Colonic mucosa (tissue), 4 donors: ENCODE measurements around the gene RPTOR. TPM values are rescaled to one million over a fixed set of nuclear protein-coding genes. Genes with fewer than 3 reads are reported as not detected.

ENCODE experiments used
- DNase-seq: peaks from one replicate; pipeline ENCODE4 v3.0.0-alpha.2; 2020
- H3K27ac ChIP-seq: fragments of 200-600 bp; one replicate; pipeline ENCODE4 v1.8.0; 2021
- H3K27me3 ChIP-seq: fragments of 200-600 bp; one replicate; pipeline ENCODE4 v1.8.0; 2021
- H3K36me3 ChIP-seq: fragments of 200-600 bp; one replicate; pipeline ENCODE4 v1.8.0; 2021
- H3K4me1 ChIP-seq: fragments of 200-600 bp; one replicate; pipeline ENCODE4 v1.8.0; 2021; ENCODE audit warnings: mild to moderate bottlenecking
- H3K4me3 ChIP-seq: fragments of 200-600 bp; one replicate; pipeline ENCODE4 v1.8.0; 2021
- H3K9ac ChIP-seq, 2 donors: one replicate each; pipeline ENCODE4 v1.7.0; 2013; ENCODE audit warnings: control low read depth in 2 of 2, low read depth in 2 of 2, low read length in 2 of 2
- H3K9me3 ChIP-seq: fragments of 200-600 bp; one replicate; pipeline ENCODE4 v1.8.0; 2021
- intact Hi-C: fragments of 100-400 bp; cut with DNase I; formaldehyde crosslinking; loops from one replicate; pipeline ENCODE4 v1.14.1; 2022
- total RNA-seq, 2 donors: library from RNA; stranded (reverse); fragmentation: NEBNext Ultra II Directional in 1 of 2; extraction: Animal tissue kit (Norgen Biotek cat#: 25700) in 1 of 2; gene quantifications; one replicate each; pipeline ENCODE4 v1.2.1, GENCODE V29; 2021
- TF ChIP-seq, protein P1 (sequence below): fragments of 200-600 bp; IDR thresholded peaks from one replicate; pipeline ENCODE4 v1.8.0; 2022; ENCODE audit warnings: antibody characterized with exemption, mild to moderate bottlenecking
- donor health status: healthy.
- donor health status: DM: no; HTN: no; CAD: no.
- donor health status: DM: no; HTN: no; CAD: no.

The RPTOR gene
- total RNA-seq, 2 donors from 2014 or later, result 21.2 to 39.6 TPM

DNA sequence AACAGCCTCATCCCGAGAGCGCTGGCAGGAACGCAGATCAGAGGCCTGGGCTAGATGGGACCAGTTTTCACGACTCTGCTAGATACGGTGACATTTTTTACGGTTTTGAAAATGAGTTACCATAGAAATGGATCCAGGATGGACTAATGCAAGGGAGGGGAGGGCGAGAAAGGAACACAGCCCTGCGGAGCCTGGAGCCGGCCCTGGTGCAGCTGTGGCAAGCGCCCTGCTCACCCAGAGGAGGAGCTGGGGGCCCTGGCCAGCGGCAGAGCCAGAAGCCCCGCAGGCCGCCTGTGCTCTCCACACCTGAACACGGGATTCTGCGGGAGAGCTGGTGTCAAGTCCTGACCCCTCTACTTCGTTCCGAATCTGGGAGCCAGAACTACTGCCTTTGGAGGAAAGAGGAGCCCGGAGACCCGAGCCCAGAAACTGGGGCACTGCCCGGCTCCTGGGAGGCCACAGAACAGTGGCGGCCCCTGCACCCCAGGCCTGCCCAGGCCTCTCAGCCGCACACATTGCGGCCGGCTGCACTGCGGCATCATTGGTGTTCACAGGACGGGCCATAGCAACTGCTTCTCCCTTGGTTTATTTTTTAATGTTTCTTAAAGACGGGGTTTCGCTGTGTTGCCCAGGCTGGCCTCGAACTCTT, 358.4 kb downstream of the RPTOR start:
- no peak for DNase-seq
- H3K27ac ChIP-seq, result no peak overlapping the region
- H3K36me3 ChIP-seq, result no peaks in the 10 kb centered on the region
- no peak overlapping the region for H3K4me3 ChIP-seq
- H3K4me1 ChIP-seq, result no peaks in the 10 kb centered on the region
- no peaks in the 10 kb centered on the region for H3K27me3 ChIP-seq
- intact Hi-C loops, result no loop called here
- TF ChIP-seq, protein P1, sequence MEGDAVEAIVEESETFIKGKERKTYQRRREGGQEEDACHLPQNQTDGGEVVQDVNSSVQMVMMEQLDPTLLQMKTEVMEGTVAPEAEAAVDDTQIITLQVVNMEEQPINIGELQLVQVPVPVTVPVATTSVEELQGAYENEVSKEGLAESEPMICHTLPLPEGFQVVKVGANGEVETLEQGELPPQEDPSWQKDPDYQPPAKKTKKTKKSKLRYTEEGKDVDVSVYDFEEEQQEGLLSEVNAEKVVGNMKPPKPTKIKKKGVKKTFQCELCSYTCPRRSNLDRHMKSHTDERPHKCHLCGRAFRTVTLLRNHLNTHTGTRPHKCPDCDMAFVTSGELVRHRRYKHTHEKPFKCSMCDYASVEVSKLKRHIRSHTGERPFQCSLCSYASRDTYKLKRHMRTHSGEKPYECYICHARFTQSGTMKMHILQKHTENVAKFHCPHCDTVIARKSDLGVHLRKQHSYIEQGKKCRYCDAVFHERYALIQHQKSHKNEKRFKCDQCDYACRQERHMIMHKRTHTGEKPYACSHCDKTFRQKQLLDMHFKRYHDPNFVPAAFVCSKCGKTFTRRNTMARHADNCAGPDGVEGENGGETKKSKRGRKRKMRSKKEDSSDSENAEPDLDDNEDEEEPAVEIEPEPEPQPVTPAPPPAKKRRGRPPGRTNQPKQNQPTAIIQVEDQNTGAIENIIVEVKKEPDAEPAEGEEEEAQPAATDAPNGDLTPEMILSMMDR, result no peak
- no peaks in the 10 kb centered on the region for H3K9me3 ChIP-seq
- H3K9ac ChIP-seq, result no peak overlapping the region

DNA sequence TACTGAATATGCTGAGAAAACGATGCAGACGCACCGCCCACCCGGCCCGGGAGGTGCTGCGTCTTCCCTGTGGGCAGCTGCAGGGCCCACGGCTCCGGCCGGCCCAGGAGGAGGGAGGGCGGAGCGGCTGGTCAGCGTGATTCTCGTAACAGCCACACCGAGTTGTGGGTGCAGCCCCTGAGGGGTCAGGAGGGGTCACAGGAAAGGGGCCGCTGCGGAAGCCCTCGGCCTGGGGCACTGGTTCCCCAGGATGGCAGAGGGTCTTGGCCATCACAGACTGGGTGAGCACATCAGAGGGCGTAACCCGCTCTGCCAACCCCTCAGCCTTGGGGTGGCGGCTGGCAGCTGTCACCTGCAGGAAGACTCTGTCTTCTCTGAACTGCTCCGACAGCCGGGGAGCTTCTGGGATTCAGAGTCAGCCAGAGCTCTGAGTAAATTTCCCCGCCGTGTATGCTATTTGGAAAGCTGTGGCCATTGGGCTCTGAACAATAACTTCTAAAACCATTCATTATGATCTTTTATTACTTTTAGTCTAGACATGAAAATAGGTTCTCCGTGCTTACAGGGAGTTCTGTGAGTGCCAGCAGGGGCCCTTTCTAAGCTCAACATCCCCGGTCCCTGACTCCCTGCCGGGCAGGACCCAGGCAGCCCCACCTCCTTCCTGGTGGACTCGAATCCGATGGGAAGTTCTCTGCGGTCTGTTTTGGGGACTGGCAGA, 359.6 kb downstream of the RPTOR start:
- H3K27me3 ChIP-seq, result no peaks in the 10 kb centered on the region
- TF ChIP-seq, protein P1, result no peak
- DNase-seq, result no peak
- no peak overlapping the region for H3K4me3 ChIP-seq
- intact Hi-C loops, result no loop called here
- no peak overlapping the region for H3K27ac ChIP-seq
- no peak overlapping the region for H3K9ac ChIP-seq
- H3K4me1 ChIP-seq, result no peaks in the 10 kb centered on the region
- no peaks in the 10 kb centered on the region for H3K36me3 ChIP-seq
- H3K9me3 ChIP-seq, result no peaks in the 10 kb centered on the region

DNA sequence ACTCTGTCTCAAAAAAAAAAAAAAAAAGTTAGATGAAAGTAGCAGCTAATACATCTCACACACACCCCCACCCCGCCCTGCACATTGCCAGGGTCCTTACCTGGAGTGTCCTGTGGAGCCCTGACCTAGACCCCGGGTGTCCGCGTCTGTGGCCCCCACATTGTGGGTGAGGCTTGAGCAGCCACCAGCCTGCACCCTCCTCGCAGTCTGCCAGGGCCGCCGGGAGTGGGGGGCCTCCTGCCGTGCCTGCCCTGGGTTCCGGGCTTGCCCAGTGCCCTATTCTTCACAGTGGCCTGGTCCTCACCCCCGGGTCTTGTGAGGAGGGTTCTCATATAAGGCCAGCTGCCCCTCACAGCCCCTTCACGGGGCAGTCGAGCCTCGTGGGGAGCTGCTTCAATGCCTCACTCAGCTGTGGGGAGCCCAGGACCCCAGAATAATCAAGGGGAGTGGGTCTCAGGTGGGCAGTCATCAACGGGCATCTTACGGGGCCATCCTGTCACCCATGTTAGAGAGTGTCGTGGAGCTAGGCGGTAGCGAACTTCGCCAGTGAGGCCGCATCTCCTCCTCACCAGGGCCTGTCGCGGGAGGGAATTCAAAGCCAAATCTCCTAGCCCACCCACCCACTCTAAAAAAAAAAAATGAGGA, 361.1 kb downstream of the RPTOR start:
- H3K4me3 ChIP-seq, result no peak overlapping the region
- DNase-seq, result no peak
- intact Hi-C loops, result no loop called here
- no peaks in the 10 kb centered on the region for H3K27me3 ChIP-seq
- no peaks in the 10 kb centered on the region for H3K36me3 ChIP-seq
- TF ChIP-seq, protein P1, result no peak
- no peak overlapping the region for H3K27ac ChIP-seq
- H3K9ac ChIP-seq, result no peak overlapping the region
- H3K9me3 ChIP-seq, result no peaks in the 10 kb centered on the region
- no peaks in the 10 kb centered on the region for H3K4me1 ChIP-seq

DNA sequence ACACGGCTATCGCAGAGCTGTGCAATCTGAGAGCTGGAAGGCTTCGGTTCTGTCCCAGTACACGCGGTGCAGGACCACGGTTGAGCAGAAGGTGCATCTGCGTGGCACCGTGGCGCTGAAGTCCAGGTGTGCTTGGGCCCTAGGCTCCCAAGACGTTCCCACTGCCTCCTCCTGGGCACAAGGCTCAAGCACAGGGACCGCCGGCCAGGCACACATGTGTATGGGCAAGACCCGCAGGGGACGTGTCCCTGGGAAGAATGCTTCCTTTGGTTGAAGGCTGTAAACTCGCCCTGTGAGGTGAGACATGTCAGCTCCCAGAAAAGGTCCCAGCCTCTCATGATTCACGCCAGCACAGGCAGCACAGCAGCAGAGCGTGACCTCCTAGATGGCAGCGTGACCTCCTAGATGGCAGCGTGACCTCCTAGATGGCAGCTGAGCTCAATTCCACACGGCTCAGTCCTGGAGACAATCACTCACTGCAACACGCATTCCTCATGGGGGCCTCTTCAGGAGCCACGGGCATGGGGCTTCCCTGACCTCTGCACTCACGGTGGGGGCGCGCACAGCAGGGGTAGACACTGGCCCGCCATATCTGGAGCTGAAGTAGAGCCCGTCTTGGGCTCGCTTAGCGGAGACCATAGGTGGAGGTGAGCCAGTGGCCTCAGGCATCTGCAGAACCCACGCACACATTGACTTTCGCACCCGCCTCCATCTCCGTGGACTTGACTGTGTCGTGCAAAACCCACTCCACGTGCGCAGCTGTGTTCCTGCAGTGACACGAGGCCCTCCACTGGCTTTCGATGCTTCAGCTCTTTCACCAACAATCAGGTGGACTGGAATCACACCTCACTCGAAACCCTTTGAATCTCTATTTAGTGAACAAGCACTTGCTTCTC, 362.0 kb downstream of the RPTOR start:
- Histone ChIP-seq H3K36me3 (no peaks in the 10 kb centered on the region), H3K27ac (no peak overlapping the region), H3K4me1 (no peaks in the 10 kb centered on the region), H3K27me3 (no peaks in the 10 kb centered on the region), H3K4me3 (no peak overlapping the region), H3K9ac (no peak overlapping the region), H3K9me3 (no peaks in the 10 kb centered on the region)
- no peak for DNase-seq
- TF ChIP-seq, protein P1, result no peak
- intact Hi-C loops, result no loop called here

DNA sequence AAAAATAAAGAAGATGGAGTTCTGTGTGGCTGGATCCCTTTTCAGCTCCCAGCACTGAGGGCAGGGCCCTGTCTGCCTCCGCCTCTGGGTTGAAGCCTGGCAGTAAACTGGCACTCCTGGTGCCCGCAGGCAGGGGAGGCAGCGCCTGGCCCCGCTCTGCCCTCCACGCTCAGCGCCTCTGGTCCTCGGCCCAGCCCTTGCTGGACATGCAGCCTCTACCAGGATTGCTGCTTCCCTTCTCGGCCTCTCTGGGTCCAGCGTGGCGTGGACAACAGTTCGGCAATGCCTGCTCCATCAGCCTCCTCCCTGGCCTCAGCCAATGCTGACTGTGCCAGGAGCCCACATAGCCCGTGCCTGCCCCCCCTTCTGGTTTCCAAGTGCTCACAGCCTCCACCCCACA, 362.6 kb downstream of the RPTOR start:
- no peak for DNase-seq
- no peak overlapping the region for H3K27ac ChIP-seq
- intact Hi-C loops, result no loop called here
- H3K9ac ChIP-seq, result no peak overlapping the region
- no peaks in the 10 kb centered on the region for H3K27me3 ChIP-seq
- no peak overlapping the region for H3K4me3 ChIP-seq
- H3K4me1 ChIP-seq, result no peaks in the 10 kb centered on the region
- no peaks in the 10 kb centered on the region for H3K9me3 ChIP-seq
- TF ChIP-seq, protein P1, result no peak
- H3K36me3 ChIP-seq, result no peaks in the 10 kb centered on the region
